ENCODE measurements around the gene RAP1GAP.

RAP1GAP gene

GRCh38 chr1:21661886-21662285 is 7.3 kb downstream of the RAP1GAP start:
- DNase-seq = no peak

- no peak for DNase-seq
Measured at GRCh38 chr1:21659924-21660326, 9.2 kb downstream of the RAP1GAP start.

- DNase-seq = peak; percentile 62
Measured at GRCh38 chr1:21659099-21659923, 9.8 kb downstream of the RAP1GAP start.

GRCh38 chr1:21657456-21658190 is 11.5 kb downstream of the RAP1GAP start:
- no peak for DNase-seq

GRCh38 chr1:21655748-21656147 is 13.4 kb downstream of the RAP1GAP start:
- peak; percentile 81 for DNase-seq

GRCh38 chr1:21655259-21655658 is 13.9 kb downstream of the RAP1GAP start:
- no peak for DNase-seq

DNA sequence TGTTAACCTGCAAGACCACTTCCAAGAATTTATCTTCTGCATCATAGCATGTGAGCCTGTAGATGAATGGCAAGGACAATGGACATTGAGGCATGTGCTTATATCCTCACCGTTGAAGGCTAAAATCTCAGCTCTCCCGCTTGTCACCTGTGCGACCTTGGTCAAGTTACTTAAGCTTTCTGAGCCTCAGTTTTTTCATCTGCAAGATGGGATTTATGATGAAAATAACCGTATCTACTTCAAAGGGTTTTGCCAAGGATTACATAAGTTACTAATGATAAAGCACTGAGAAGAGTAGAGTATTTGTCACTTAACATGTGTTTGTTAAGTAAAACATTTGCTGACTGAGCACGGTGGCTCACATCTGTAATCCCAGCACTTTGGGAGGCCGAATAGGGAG is 14.9 kb downstream of the RAP1GAP start:
- DNase-seq = no peak

DNA sequence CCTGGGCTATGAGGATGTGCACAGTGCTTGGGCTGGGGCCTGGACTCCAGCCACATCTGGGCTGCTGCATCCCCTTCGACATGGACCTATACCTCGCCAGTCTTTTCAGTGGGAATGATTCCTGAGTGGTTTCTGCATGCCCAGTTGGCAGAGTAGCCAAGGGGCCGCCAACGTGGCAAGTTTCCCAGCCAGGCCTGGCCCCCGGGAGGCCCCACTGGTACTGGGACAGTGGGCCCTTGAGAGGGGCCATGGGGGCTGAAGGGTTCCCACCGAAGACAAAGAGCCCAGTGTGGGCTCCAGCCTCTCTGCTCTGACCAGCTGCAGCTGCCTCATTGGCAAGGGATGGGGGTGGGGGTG is 15.4 kb downstream of the RAP1GAP start:
- DNase-seq = no peak

- no peak for DNase-seq
Measured at GRCh38 chr1:21652937-21653743, 16.0 kb downstream of the RAP1GAP start.

GRCh38 chr1:21652101-21652936 is 16.8 kb downstream of the RAP1GAP start:
- DNase-seq = no peak

DNA sequence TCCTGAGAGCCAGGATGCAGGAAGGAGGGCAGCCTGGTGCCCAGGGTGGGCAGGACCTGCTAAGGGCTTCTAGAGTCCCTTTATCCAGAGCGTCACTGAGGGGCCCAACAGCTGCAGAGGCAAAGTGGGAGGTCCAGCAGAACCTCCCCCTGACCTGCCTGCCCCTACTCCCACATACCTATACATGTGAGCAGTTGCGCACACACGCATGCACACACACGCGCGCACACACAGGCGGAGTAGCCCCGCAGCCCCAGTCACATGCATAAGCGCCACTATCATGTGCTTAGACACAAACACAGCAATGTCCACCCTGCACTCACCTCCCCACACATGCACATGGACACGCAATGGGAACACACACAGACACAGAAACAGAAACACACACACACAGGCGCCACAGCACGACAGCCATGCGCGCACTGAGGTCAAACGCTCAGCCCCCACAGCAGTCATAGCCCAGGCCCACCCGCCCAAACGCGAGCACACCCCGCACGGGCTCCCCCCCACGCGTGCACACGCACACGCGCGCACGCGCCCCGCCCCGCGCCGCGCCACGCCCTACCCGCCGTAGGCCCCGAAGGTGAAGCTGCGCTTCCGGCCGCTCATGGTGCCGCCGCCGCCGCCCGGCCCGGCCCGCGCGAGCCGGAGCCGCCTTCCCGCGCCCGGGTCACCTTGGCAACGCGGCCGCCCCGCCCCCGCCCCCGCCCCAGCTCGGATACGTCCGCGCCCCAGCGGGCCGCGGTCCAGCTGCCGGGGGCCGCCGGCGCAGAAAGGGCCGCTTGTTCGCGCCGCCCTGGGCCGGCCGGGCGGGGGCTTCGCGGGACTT is 17.7 kb downstream of the RAP1GAP start:
- DNase-seq = no peak

DNA sequence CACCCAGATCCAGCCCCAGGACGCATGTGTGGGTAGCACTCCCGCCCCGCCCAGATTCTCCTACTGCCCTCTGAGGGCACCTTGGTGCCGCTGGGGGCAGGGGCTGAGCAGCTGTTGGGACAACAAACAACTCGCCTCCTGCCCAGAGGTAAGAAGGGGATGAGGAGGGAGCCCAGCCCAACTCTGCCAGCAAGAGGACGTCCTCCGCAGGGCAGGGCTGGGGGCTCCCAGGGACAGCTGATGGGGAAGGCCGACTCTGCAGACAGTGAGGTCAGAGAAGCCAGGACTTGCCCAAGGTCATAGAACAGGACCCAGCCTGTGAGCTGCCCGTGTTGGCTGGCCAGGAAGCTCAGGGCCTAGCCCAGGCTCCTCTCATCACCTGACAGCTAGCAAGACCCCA is 18.8 kb downstream of the RAP1GAP start:
- no peak for DNase-seq

DNA sequence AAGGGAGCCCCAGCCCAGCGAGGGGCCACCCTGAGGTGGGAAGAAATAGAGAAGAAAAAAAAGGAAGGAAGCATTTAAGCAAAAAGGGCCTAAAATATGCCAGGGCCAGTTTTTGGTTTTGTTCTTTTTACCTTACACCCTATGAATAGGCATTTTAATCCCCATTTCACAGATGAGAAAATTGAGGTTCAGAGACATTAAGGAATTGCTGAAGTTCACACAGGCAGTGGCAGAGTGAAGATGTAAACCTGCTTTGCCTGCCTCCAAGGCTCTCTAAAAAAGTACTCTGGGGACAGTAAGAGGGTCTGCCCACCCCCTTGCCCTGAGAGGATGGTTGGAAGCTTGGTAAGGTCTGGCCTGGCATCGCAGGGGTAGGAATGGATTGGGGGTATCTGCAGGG is 19.8 kb downstream of the RAP1GAP start:
- DNase-seq = no peak

DNA sequence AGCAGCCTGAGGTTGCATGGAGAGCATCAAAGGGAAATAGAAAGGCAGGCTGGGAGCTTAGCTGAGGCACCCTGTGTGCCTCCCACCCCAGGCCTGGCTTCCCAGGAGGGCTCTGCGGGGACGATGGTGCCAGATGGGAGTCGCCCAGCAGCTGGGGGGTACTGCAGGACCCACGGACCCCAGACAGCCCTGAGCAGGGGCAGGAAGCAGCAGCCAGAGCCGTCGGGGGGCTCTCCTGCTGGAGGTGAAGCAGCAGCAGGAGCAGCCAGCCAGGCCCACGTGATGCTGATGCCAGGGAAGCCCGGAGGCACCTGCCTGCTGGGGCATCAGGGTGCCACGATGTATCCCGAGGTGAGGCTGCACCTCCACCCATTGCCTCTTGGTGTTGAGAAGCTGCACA is 20.4 kb downstream of the RAP1GAP start:
- DNase-seq = no peak

DNA sequence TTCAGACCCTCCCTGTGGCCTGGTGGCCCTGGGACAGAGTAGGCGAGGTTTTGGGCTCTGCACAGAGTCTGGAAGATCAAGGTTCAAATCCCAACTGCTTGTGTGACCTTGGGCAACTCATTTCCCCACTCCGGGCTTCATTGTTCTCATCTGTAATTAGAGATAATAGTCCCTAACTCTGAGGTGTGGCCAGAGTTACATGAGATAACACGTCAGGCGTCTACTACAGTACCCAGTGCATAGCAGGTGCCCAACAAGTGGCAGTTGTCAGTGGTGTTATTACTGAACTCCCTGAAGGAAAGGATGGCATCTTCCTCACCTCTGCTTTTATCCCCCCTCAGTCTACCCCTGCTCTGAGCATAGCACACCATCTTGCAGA is 20.8 kb downstream of the RAP1GAP start:
- DNase-seq = no peak

DNA sequence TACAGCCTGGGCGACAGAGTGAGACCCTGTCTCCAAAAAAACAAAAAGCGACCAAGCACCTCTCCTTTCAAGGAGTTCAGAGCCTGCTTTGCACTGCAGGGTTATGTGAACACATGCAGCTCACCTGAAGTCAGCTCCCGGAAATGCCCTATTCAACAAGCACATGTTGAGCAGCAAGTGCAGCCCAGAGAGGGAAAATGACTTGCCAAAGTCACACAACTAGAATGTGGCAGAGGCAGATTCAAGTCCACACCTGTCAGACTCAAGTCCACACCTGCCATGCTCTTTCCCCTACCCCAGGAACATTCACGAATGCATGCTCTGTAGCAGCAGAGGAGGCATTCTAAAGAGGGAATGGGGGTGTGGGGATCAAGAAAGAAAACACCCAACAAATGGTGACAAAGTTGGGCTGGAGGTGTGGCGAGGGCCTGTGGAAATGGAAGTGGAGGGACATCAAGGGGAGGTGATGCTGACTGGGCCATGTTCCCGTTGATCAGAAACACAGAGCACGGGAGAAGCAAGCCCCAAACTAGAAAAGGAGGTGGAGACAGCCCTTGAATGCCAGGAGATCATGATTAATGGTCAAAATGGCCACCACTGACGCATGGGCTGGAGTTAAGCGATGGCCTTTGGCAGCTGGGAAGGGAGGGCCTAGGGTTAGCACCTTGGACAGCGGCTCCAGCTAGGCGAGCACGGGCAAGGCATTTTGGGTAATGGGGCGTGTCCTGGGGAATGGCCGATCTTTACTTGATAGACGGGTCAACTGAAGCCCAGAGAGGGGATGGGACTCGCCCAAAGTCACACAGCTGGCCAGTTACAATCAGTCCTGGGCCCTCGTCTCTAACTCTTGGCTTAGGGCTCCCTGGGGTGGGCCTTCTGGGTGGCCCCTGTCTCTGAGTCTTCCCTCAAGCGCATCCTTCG is 21.5 kb downstream of the RAP1GAP start:
- peak; percentile 84 for DNase-seq

GRCh38 chr1:21645550-21645949 is 23.6 kb downstream of the RAP1GAP start:
- DNase-seq = no peak

DNA sequence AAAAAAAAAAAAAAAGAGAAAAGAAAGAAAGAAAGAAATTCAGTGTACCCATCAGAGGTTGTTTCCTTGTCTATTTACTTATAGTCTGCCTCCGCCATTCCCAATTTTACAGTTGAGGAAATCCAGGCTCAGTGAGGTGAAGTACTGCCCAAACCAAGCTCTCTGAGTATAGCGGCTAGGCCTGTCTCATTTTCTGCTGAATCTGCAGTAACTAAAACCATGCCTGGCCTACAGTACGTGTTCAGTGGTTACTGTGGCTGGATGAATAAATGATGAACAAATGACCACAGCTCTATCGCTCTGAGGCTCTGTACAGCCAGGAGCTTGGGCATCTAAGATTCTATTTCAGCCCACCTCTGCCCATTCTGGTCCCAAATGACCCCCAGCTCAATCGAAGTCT is 24.3 kb downstream of the RAP1GAP start:
- no peak for DNase-seq

- no peak for DNase-seq
Measured at GRCh38 chr1:21644348-21644747, 24.8 kb downstream of the RAP1GAP start.

- DNase-seq = no peak
Measured at GRCh38 chr1:21643624-21644023, 25.5 kb downstream of the RAP1GAP start.

Data from NCI-H226 (cell line).